ENCODE results near the gene SFT2D3.

DNA sequence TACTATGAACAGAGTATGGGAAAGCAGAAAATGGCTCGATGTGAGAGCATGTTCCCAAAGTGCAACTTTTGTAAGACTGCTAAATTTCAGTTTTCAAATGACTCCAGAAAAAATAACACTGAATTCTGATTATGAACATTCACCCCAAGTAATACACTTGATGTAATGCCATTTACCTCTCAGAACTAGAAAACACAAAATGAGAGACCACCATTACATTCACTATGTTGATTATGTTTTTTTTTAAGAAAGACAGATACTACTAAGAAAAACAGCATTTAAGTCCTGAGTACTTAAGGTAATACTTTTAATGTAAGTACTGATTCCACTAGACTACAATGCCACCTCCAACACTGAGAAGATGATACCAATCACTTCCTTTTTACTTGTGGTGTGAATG is 38.5 kb downstream of the SFT2D3 start:
- no peak for TF ChIP-seq EP300 (IDR thresholded peaks at IDR 0.05; ENCODE audit: low read depth in 2 of 2, low read length in 2 of 2)
- TF ChIP-seq EP300 (CRISPR knock-in tag; IDR thresholded peaks at IDR 0.05; ENCODE audit: borderline replicate concordance), result no peak
- no peak for TF ChIP-seq RBM39 (IDR thresholded peaks at IDR 0.05; ENCODE audit: low read depth, low read length, poor library complexity, severe bottlenecking)

Measured in HepG2 (cell line).